Upper lobe of left lung (tissue), 6 donors: ENCODE measurements around the gene ZNF470. TPM values are rescaled to one million over a fixed set of nuclear protein-coding genes. Genes with fewer than 3 reads are reported as not detected.
A peak's percentile ranks its signal among the peaks of the same experiment; 100 is the strongest.

ENCODE experiments used
- ATAC-seq, 2 donors: fragments of 200-7000 bp; cut with Tn5 transposase; one replicate each; pipeline ENCODE4 v1.9.1; 2022; ENCODE audit warnings: mild to moderate bottlenecking in 2 of 2, moderate library complexity in 2 of 2; ENCODE audit not compliant: low FRiP score in 2 of 2
- DNase-seq, 2 donors: peaks; one replicate each; pipeline ENCODE4 v3.0.0-alpha.2; 2019 to 2020
- H3K27ac ChIP-seq, 4 donors: fragments of 200-600 bp; sonication (generic); one replicate each; pipeline ENCODE4 v1.5.1; 2016 to 2019
- H3K27me3 ChIP-seq, 4 donors: fragments of 200-600 bp; sonication (generic); one replicate each; pipeline ENCODE4 v1.5.1; 2017 to 2019
- H3K36me3 ChIP-seq, 4 donors: fragments of 200-600 bp; sonication (generic); one replicate each; pipeline ENCODE4 v1.5.1; 2016 to 2019
- H3K4me1 ChIP-seq, 4 donors: fragments of 200-600 bp; sonication (generic); one replicate each; pipeline ENCODE4 v1.5.1; 2018 to 2019
- H3K4me3 ChIP-seq, 4 donors: fragments of 200-600 bp; sonication (generic); one replicate each; pipeline ENCODE4 v1.5.1; 2017 to 2019; ENCODE audit warnings: mild to moderate bottlenecking in 2 of 4, moderate library complexity in 1 of 4
- H3K9me3 ChIP-seq, 4 donors: fragments of 200-600 bp; sonication (generic); one replicate each; pipeline ENCODE4 v1.5.1; 2018 to 2019
- EP300 ChIP-seq, 4 donors: sonication (generic); formaldehyde crosslinking; IDR thresholded peaks; one replicate each; pipeline ENCODE4 v1.5.1; 2017; ENCODE audit warnings: antibody characterized with exemption in 4 of 4, control low read depth in 2 of 4
- POLR2A ChIP-seq, 4 donors: fragments of 450-650 bp; IDR thresholded peaks; one replicate each; pipeline ENCODE4 v1.5.1; 2016 to 2017; ENCODE audit warnings: antibody characterized with exemption in 4 of 4, mild to moderate bottlenecking in 2 of 4
- POLR2AphosphoS5 ChIP-seq, 2 donors: sonication (generic); formaldehyde crosslinking; IDR thresholded peaks; one replicate each; pipeline ENCODE4 v1.5.1; 2017; ENCODE audit warnings: antibody characterized with exemption in 2 of 2
- WGBS, 2 donors: methylation state at CpG; one replicate each; pipeline ENCODE4 v1.1.5; 2017 to 2018; 5-methylcytosine and 5-hydroxymethylcytosine counted together
- total RNA-seq, 6 donors: library from RNA; depleted of rRNA in 4 of 6; stranded (reverse); fragments of >200 nt in 4 of 6; gene quantifications; one replicate each; pipeline versions ENCODE4 v1.1.0 to v1.2.1, GENCODE V29; 2016 to 2021
- TF ChIP-seq, protein P1 (sequence below), 6 experiments: fragments of 450-650 bp in 4 of 6; fragments of 200-600 bp in 2 of 6; sonication (generic) in 2 of 6; IDR thresholded peaks; one replicate each; pipeline ENCODE4 v1.5.1; 2016 to 2019; ENCODE audit warnings: antibody characterized with exemption in 6 of 6
- donor health status: DM: no; HTN: no; CAD: no; lungs with moderate emphysema.
- donor health status: DM: no; HTN: yes; CAD: no; lungs with severe emphysema.

ZNF470 gene
- total RNA-seq, 6 donors from 2014 or later: 1.8 to 4.6 (median 3.3) TPM

- WGBS, 2 donors: 94 to 96% methylated on average over 2 of the region's 2 CpGs
- no peak overlapping the region for H3K27ac ChIP-seq
- H3K36me3 ChIP-seq: peaks cover 0 to 6% (median 0%) of the 10 kb centered on the region in 4 donors
- no peak for DNase-seq
- H3K4me1 ChIP-seq: peaks cover under 1 to 8% (median 2%) of the 10 kb centered on the region in 4 donors
- ATAC-seq: no peak
- no peak overlapping the region for H3K4me3 ChIP-seq
- H3K27me3 ChIP-seq: no peaks in the 10 kb centered on the region
- TF ChIP-seq EP300 (IDR thresholded peaks at IDR 0.05): no peak
- TF ChIP-seq POLR2AphosphoS5 (IDR thresholded peaks at IDR 0.05): no peak
- TF ChIP-seq, protein P1, sequence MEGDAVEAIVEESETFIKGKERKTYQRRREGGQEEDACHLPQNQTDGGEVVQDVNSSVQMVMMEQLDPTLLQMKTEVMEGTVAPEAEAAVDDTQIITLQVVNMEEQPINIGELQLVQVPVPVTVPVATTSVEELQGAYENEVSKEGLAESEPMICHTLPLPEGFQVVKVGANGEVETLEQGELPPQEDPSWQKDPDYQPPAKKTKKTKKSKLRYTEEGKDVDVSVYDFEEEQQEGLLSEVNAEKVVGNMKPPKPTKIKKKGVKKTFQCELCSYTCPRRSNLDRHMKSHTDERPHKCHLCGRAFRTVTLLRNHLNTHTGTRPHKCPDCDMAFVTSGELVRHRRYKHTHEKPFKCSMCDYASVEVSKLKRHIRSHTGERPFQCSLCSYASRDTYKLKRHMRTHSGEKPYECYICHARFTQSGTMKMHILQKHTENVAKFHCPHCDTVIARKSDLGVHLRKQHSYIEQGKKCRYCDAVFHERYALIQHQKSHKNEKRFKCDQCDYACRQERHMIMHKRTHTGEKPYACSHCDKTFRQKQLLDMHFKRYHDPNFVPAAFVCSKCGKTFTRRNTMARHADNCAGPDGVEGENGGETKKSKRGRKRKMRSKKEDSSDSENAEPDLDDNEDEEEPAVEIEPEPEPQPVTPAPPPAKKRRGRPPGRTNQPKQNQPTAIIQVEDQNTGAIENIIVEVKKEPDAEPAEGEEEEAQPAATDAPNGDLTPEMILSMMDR (IDR thresholded peaks at IDR 0.05): no peak
- no peak for TF ChIP-seq POLR2A (IDR thresholded peaks at IDR 0.05)
- H3K9me3 ChIP-seq: peaks cover 75 to 88% (median 87%) of the 10 kb centered on the region in 4 donors
These were observed 4.5 kb upstream of the ZNF470 start for GRCh38 chr19:56562766-56563165.

GRCh38 chr19:56566904-56567273 lies 379 bp upstream of the ZNF470 start:
- Histone ChIP-seq H3K9me3 (peaks cover 53 to 88% (median 82%) of the 10 kb centered on the region in 4 donors), H3K36me3 (peaks cover 9 to 31% (median 23%) of the 10 kb centered on the region in 4 donors), H3K27ac (peak overlapping the region; percentile 67 to 93 (median 83)), H3K4me1 (peaks cover 5 to 14% (median 7%) of the 10 kb centered on the region in 4 donors), H3K4me3 (peak overlapping the region; percentile 72 to 97 (median 78)), H3K27me3 (no peaks in the 10 kb centered on the region)
- 0 to 3% methylated on average over 18 to 23 of the region's 23 CpGs for WGBS, 2 donors
- peak; percentile 45 to 92 for DNase-seq
- TF ChIP-seq POLR2AphosphoS5 (IDR thresholded peaks at IDR 0.05): no peak
- TF ChIP-seq, protein P1 (IDR thresholded peaks at IDR 0.05): no peak
- peak; percentile 64 to 73 for ATAC-seq

- Histone ChIP-seq H3K36me3 (peaks cover 15 to 76% (median 49%) of the 10 kb centered on the region in 4 donors), H3K4me3 (no peak overlapping the region), H3K27me3 (no peaks in the 10 kb centered on the region), H3K9me3 (peaks cover 66 to 98% (median 93%) of the 10 kb centered on the region in 4 donors), H3K27ac (no peak overlapping the region), H3K4me1 (peaks cover 5 to 8% (median 6%) of the 10 kb centered on the region in 4 donors)
- WGBS, 2 donors: 48 to 49% methylated on average over 2 of the region's 2 CpGs
- ATAC-seq (no peak), DNase-seq (no peak)
- TF ChIP-seq EP300 (IDR thresholded peaks at IDR 0.05) (no peak), POLR2AphosphoS5 (IDR thresholded peaks at IDR 0.05) (no peak), POLR2A (IDR thresholded peaks at IDR 0.05) (no peak)
- TF ChIP-seq, protein P1 (IDR thresholded peaks at IDR 0.05): no peak
These were observed 5.3 kb downstream of the ZNF470 start for GRCh38 chr19:56572589-56572988.

- no peak overlapping the region for H3K27ac ChIP-seq
- TF ChIP-seq, protein P1 (IDR thresholded peaks at IDR 0.05): no peak
- no peak for TF ChIP-seq EP300 (IDR thresholded peaks at IDR 0.05)
- no peak for TF ChIP-seq POLR2A (IDR thresholded peaks at IDR 0.05)
- no peak for TF ChIP-seq POLR2AphosphoS5 (IDR thresholded peaks at IDR 0.05)
- 96 to 97% methylated on average over 3 of the region's 3 CpGs for WGBS, 2 donors
- H3K4me1 ChIP-seq: no peaks in the 10 kb centered on the region
- peaks cover 15 to 76% (median 48%) of the 10 kb centered on the region in 4 donors for H3K36me3 ChIP-seq
- peaks cover 80 to 100% (median 97%) of the 10 kb centered on the region in 4 donors for H3K9me3 ChIP-seq
- DNase-seq (no peak), ATAC-seq (no peak)
- no peak overlapping the region for H3K4me3 ChIP-seq
- H3K27me3 ChIP-seq: no peaks in the 10 kb centered on the region
These were observed 6.6 kb downstream of the ZNF470 start for GRCh38 chr19:56573914-56574313.
